BJ (cell line): Measurements from ENCODE around the gene PXDN. TPM values are rescaled to one million over a fixed set of nuclear protein-coding genes. Genes with fewer than 3 reads are reported as not detected.

ENCODE experiments used
- CTCF ChIA-PET: fragments of 350-600 bp; formaldehyde crosslinking; extraction: SDS; loops from one replicate; lab custom pipeline; 2021; ENCODE audit warnings: antibody characterized with exemption, inconsistent platforms; lab: Yijun Ruan, JAX
- POLR2A ChIA-PET: fragments of 300-600 bp; sonication (Branson Sonifier 250); formaldehyde crosslinking; extraction: SDS; loops from one replicate; lab custom pipeline; 2021; ENCODE audit warnings: antibody characterized with exemption; lab: Charles Lee
- DNase-seq: peaks from one replicate; pipeline ENCODE4 v3.0.0-alpha.2; 2011; ENCODE audit warnings: low read depth
- H3K27me3 ChIP-seq: 2 replicates; pipeline ENCODE4 v1.6.0; 2011; ENCODE audit warnings: low read length; ENCODE audit not compliant: control insufficient read depth, insufficient read depth
- H3K36me3 ChIP-seq: 2 replicates; pipeline ENCODE4 v1.5.1; 2011; ENCODE audit warnings: low read length; ENCODE audit not compliant: control insufficient read depth, insufficient read depth
- H3K4me3 ChIP-seq: 2 replicates; pipeline ENCODE4 v1.5.1; 2011; ENCODE audit warnings: low read depth, mild to moderate bottlenecking, control low read depth, low read length
- CTCF ChIP-seq: IDR thresholded peaks from 2 replicates; pipeline ENCODE4 v1.5.1; 2011; ENCODE audit warnings: low read depth, mild to moderate bottlenecking, control low read depth, inconsistent platforms, low read length, moderate library complexity; ENCODE audit not compliant: insufficient read depth
- polyA plus RNA-seq: library from polyadenylated mRNA; depleted of rRNA; stranded (reverse); fragments of >200 nt; gene quantifications from 2 replicates; pipeline ENCODE4 v1.2.3, GENCODE V29; 2011

Gene PXDN
- polyA plus RNA-seq, 1 experiment = 212 TPM

- H3K36me3 ChIP-seq = no peaks in the 10 kb centered on the region
- TF ChIP-seq CTCF = no peak
- no peak for DNase-seq
- POLR2A ChIA-PET = no interaction called here
- CTCF ChIA-PET = no interaction called here
- peaks cover 2% of the 10 kb centered on the region; the same call in 1 of the 2 replicates for H3K27me3 ChIP-seq
- no peak overlapping the region for H3K4me3 ChIP-seq
These were observed 136.2 kb downstream of the PXDN start for GRCh38 chr2:1607971-1608688.

GRCh38 chr2:1607236-1607920, 136.9 kb downstream of the PXDN start:
- no peak for TF ChIP-seq CTCF
- ChIA-PET POLR2A (no interaction called here), CTCF (no interaction called here)
- Histone ChIP-seq H3K36me3 (no peaks in the 10 kb centered on the region), H3K27me3 (no peaks in the 10 kb centered on the region), H3K4me3 (no peak overlapping the region)
- DNase-seq = no peak

GRCh38 chr2:1606421-1607235, 137.7 kb downstream of the PXDN start:
- TF ChIP-seq CTCF = no peak
- ChIA-PET POLR2A (no interaction called here), CTCF (interaction anchor here (2.0 to 2.1 kb wide), 2 partner anchors 19 to 144 kb away, joined by 7 to 9 read pairs; no protein-coding TSS in a partner anchor)
- no peaks in the 10 kb centered on the region for H3K27me3 ChIP-seq
- H3K36me3 ChIP-seq = no peaks in the 10 kb centered on the region
- H3K4me3 ChIP-seq = no peak overlapping the region
- DNase-seq = no peak

- Histone ChIP-seq H3K27me3 (no peaks in the 10 kb centered on the region), H3K36me3 (no peaks in the 10 kb centered on the region), H3K4me3 (no peak overlapping the region)
- no peak for TF ChIP-seq CTCF
- ChIA-PET POLR2A (no interaction called here), CTCF (interaction anchor here (0.9 to 2.1 kb wide), 3 partner anchors 20 to 212 kb away, joined by 3 to 9 read pairs (median 7); no protein-coding TSS in a partner anchor)
- no peak for DNase-seq
These were observed 138.3 kb downstream of the PXDN start for GRCh38 chr2:1606046-1606400.
